ENCODE results near the gene PTCD1.
A peak's percentile ranks its signal among the peaks of the same experiment; 100 is the strongest.
"Not testable (repeated sequence)": the region's sequence is repeated elsewhere in the genome, so short reads cannot be mapped to it uniquely, and the experiment has no call there.

The PTCD1 gene

DNA sequence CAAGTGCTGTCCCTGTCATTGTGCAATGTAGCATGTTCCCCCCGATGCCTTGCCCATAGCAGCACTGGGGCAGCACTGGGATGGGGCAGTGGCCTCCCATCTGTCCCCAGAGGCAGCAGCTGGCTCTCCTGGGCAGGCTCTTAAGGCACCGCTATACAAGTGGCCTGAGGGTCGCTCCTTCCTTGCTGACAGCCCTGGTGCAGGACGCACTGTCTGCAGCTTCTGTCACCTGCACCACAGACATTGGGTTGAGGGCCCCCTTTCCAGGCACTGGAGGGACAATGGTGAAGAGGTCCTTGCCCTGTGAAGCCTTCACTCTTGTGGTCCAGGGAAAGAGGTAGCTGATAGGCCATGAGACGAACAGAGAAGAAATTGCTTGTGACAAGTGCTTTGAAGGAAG, 10.7 kb upstream of the PTCD1 start:
- no peak for DNase-seq

DNA sequence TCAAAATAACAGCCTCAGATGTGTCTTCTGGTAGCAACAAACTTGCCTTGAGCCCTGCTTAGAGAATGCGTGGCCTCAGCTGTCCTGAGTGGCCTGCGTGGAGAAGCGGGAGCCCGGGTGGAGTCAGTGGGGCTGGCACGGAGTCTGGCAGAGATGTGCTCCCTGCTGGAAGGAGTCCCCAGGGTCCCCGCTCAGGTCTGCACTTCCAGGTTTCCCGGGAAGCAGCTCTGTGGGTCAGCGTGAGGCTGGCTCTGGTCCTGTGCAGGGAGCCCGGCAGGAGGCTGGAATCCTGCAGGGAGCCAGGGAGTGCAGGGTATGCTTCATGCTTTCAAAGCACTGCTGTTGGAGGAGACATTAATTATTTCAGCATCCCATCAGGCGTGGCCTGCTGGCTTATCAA, 10.3 kb upstream of the PTCD1 start:
- DNase-seq: no peak

DNA sequence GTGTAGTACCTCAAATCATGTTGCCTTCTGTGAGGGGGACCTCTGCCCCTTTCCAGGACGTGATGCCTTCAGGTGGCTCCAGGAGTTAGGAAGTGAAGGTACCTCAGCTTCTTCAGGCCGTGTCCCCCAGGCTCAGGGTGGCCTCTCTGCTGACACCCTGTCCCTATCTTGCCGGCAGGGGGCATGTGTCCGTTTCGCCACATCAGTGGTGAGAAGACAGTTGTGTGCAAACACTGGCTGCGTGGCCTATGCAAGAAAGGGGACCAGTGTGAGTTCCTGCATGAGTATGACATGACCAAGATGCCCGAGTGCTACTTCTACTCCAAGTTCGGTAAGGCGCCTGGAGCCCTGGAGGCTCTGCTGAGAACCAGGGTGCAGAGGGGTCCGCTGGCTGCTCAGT, 9.3 kb upstream of the PTCD1 start:
- DNase-seq: no peak

DNA sequence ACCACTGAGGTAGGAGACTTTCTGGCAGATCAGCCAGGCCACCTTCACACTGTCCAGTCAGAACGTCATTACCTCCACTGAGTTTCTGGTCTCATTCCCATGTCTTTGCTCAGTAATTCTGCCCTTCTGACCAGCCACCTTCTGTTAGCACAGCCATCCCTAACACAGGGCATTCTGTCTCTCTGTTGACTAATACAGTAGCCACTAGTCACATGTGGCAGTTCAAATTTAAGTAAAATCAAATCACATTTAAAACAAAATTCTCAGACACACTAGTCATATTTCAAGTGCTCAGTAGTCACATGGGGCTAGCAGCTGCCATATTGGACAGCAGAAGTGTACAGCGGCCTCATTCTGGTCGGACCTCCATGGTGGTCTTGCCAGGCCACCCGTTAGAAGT, 7.5 kb upstream of the PTCD1 start:
- no peak for DNase-seq

DNA sequence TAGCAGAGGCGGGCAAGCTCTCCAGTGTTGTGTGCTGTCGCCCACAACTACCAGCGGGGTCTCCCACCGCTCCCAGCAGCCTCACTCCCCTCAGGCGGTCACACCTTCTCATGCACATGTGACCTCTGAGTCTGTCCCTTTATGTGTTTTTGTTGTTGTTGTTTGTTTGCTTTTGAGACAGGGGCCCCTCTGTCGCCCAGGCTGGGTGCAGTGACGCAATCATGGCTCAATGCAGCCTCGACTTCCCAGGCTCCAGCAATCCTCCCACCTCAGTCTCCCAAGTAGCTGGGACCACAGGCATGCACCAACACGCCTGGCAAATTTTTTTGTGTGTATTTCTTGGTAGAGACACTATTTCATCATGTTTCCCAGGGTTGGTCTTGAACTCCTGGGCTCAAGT, 1.6 kb upstream of the PTCD1 start:
- no peak for DNase-seq

DNA sequence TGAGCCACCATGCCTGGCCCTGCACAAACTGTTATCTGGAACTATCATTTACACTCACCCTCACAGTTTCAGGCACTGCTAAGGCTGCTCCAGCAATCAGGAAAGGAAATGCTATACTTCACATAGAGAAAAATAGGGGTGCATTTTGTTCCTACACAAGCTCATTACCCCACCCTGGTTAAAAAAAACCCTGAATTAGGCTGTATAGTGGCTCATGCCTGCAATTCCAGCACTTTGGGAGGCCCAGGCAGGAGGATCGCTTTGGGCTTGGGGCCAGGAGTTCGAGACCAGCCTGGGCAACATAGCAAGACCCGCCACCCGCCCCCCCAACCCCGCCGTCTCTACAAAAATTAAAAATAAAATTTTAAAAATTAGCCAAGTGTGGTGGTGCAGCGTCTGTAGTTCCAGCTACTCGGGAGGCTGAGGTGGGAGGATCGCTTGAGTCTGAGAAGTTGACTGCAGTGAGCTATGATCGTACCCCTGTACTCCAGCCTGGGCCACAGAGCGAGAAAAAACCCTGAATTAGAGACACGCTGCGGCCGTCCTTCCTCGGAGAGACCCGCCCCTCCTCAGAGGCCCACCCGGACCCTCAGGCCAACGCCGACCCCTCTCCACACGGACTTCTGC, 539 bp downstream of the PTCD1 start:
- DNase-seq: no peak

DNA sequence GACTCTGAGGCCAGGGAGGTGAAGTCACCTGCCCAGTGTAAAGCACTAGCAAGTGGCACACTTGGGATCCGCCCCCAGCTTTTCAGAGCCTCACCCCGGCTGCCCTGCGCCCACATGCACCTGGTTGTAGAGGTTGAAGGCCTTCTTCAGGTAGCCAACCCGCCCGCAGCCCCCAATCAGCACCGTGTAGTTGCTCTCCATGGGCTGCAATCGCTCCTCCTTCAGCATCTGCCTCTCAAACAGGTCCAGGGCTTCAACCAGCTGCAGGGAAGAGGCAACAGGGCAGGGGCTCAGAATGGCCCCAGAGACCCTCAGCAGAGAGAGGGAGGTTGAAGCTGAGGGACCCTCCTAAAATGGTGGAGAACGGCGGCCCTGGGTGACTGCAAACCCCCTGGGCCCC, 5.4 kb downstream of the PTCD1 start:
- DNase-seq: no peak

DNA sequence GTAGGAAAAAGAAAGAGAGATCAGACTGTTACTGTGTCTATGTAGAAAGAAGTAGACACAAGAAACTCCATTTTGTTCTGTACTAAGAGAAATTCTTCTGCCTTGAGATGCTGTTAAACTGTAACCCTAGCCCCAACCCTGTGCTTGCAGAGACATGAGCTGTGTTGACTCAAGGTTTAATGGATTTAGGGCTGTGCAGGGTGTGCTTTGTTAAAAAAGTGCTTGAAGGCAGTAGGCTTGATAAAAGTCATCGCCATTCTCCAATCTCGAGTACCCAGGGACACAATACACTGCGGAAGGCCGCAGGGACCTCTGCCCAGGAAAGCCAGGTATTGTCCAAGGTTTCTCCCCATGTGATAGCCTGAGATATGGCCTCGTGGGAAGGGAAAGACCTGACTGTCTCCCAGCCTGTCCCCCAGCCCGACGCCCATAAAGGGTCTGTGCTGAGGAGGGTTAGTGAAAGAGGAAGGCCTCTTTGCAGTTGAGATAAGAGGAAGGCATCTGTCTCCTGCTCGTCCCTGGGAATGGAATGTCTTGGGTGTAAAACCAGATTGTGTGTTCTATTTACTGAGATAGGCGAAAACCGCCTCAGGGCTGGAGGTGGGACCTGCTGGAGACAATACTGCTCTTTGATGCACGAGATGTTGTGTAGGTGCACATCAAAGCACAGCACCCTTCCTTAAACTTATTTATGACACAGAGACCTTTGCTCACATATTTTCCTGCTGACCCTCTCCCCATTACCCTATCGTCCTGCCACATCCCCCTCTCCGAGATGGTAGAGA, 6.7 kb downstream of the PTCD1 start:
- DNase-seq: not testable (repeated sequence)

DNA sequence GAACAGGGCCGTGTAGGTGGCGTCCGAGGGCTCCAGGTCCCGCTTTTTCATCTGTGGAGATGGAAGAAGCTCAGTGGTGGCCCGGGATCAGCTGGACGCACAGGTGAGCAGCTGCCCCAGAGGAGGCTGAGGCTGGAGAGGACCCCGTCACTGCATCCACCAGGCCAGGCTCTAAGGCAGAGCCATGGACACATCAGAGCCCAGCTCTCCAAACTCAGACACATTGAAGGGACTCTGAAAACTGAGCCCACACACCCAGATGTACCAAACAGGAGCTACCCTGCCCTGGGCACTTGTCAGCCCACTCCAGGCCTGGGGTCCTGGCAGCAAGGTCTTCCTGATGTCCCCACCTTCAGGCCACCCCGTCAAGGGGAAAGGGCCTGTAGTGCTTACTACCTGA, 8.8 kb downstream of the PTCD1 start:
- DNase-seq: no peak

DNA sequence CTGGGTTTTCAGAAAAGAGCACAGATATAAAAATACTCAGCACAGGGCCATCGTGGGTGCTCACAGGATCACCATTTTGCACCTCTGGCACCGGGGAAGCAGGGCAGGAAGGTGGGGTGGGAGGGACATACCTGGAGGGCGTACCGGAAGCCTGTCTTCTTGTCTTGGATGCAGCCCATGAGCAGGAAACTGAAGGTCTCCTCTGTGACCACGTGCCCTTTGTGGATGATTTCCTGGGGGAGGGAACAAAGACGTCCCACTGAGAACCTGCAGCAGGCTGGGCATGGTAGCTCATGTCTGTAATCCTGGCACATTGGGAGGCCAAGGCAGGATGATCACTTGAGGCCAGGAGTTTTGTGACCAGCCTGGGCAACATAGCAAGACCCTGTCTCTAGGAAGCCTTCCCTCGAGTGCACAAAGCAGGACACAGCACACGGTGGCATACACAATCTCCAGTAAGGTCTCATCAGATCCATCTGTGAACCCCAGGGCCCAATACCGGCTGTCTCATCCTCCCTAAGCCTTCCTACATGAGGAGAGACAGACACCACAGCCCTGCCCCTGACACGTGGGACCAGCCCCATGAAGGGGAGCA, 9.5 kb downstream of the PTCD1 start:
- DNase-seq: no peak

DNA sequence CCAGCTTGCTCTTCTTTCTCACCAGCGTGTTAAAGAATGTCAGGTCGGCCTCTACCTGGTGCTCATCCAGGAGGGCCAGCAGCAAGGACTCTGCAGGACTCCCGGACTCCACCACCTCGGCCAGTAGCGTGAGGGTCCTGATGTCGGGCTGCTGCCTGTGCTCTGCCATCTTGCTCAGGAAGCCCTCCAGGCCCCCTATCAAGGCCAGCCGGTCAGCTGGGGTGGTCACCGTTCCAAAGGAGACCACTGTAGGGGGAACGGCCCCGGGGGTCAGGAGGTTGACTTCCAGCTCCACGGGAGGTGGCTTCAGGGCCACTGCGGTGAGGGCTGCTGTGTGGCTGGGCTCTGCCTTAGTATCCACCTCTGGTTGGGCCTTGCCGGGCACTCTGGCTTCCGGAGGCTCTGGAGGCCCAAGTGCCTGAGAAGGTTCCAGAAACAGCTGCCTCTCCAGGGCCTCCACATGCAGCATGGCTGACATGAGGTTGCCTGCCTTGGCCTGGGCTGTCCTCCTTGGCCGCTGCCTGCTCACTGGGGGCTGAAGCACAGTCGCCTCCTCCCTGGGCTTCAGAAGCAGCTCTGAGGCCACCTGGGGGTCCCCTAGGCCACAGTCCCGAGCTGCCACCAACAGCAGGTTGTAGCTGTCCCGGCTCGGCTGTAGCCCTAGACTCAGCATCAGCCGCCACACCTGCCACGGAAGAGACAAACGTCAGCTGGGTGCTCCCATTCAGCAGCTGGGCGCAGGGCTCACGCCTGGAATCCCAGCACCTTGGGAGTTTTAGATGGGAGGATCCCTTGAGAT, 13.5 kb downstream of the PTCD1 start:
- DNase-seq: no peak

DNA sequence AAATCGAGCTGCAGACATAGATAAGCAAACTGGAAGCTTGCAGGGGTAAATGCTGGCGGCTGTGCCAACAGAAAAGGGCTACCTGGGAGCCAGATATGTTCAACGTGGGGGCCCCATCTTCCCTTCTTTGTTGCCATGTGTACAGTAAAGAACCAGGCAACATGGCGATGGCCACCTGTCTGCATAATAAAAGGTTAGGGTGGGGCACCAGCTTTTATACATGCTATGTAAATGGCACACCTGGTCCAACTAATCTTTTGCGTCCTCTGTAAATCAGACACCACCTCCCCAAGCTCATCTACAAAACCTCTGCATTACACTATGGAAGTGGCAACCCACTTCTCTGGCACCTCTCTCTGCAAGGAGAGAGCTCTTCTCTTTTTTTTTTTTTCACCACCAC, 16.0 kb downstream of the PTCD1 start:
- DNase-seq: peak; percentile 60

DNA sequence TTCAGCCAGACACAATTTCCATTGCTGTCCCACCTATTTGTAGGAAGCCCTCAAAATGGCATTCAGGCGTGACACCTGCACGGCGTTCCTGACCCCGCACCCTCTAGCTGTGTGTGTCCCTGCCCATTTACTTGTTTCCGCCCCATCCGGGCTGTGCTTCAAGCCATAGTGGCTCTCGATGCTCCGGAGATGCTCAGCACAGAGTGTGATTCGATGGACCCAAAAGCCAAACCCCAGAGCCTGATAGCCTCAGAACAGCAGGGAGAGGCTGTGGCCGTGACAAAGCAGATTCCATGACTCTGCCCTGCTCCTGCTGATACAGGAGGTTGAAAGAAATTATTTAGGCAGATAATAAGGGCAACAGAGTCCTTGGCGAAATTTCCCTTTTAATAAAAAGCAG, 16.4 kb downstream of the PTCD1 start:
- no peak for DNase-seq

DNA sequence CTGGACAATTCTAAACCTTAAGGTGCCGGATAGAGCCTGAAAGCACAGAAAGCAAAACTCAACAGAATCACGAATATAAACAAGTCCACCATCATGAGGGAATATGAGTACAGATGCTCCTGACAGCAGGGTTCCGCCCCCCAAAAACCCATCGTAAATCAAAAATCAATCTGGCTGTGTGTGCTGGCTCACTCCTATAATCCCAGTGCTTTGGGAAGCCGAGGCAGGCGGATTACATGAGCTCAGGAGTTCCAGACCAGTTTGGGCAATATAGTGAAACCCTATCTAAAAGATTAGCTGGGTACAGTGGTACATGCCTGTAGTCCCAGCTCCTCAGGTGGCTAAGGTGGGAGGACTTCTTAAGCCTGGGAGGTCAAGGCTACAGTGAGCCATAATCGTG, 17.6 kb downstream of the PTCD1 start:
- DNase-seq: no peak

DNA sequence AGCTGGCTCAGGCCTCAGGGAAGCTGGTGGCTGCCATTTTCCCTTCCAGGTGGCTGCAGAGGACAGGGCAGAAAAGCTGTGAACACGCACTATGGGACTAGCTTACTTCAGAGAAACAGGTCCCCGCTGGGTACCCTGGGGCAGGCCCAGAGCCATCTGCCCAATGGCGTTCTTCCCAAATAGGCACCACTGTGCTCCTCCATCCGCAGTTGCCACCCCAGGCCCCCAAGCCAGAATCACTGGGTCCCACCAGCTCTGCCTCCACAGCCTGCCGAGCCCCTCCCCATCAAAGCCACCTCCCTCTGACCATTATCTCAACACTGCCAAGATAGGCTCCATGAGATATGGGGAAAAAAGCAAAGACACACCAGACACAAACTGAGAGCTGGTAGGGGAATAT, 18.4 kb downstream of the PTCD1 start:
- no peak for DNase-seq

DNA sequence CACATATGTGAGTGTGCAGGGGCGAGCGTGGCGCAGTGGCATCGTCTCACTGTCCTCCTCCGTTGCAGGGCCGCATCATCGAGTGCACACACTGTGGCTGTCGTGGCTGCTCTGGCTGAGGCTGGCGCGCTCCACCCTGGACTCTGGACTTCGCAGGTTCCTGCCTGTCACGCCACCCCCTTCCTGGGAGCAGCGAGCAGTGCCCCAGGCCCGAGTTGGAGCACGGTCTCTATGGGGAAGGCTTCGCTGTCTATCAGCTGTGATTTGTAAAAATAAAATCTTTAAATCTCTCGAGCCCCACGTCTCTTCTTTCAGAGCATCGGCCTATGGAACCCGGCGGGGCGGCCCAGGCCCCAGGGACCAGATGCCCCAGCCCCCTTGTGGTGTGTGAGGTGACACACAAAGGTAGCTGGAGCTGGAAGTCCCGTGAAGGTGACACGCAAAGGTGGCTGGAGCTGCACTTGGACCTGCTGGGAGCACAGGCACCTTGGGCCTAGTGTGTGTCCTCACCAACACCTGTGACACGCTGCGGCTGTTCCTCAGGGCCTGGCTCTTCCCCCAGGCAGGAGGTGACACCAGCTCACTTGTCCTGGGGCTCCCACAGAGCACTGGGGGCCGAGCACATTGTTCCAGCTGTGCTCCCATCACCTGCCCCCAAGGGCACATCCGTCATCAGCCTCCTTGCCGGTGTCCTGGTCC, 19.1 kb downstream of the PTCD1 start:
- DNase-seq: no peak

DNA sequence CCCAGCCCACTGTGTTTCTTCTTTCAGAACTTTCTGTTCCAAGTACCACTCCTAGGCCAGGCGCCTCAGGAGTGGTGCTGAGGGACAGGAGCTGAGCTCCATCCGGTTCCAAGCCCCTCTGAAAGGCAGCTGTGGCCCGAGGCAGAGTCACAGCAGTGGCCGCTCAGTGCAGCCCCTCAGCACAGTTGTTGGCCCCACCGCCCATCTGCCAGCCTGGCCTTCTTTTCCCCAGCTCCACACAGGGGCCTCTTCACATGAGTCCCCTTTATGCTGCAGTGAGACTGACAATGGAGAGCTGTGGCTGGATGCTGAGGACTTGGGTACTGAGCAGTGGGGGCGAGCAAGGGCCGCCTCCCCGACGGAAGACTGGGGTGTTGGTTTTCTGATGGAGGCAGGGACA, 20.3 kb downstream of the PTCD1 start:
- no peak for DNase-seq

DNA sequence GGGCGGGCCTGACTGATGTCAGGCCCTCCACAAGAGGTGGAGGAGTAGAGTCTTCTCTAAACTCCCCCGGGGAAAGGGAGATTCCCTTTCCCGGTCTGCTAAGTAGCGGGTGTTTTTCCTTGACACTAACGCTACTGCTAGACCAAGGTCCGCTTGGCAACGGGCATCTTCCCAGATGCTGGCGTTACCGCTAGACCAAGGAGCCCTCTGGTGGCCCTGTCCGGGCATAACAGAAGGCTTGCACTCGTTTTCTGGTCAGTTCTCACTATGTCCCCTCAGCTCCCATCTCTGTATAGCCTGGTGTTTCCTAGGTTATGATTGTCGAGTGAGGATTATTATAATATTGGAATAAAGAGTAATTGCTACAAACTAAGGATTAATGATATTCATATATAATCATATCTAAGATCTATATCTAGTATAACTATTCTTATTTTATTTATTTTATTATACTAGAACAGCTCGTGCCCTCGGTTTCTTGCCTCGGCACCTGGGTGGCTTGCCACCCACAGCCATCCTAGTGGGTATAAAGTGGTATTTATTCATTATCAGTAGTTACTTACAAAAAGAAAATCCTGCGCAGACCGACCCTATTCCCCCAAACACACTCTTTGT, 23.0 kb downstream of the PTCD1 start:
- DNase-seq: not testable (repeated sequence)

DNA sequence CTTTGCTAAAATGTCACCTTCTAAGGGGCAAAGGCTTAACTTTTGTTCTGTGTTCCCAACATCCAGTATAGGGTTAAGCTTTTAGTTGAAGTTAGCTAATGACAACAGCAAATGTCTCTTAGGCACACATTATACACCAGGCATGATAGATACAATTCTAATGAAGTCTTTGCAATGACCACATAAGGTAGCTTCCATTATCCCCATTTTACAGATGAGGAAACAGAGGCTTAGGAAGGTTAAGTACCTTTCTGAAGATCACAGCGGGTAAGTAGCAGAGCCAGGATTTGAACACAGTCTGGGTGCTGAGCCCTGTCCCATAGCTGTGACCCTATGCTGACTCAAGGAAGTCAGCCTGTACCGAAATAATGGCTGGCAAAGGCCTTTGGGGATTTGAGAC, 28.0 kb downstream of the PTCD1 start:
- no peak for DNase-seq

DNA sequence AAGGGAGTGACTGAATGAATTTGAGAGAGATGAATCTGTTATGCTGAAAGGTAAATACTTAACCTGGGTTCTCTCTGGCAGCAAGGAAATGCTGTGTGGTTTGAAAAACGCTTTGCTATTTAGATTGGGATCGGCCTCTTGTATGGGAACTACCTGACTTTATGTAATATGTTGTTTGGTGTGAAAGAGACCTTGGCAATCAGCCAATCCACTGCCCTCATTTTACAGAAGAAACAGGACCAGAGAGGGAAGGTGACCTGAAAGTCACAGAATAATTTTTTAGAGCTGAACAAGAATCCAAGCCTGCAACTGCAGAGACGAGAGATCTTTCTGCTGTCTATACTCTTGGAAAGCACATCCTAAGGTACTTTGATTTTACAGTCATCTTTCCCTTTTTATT, 28.8 kb downstream of the PTCD1 start:
- DNase-seq: no peak

DNA sequence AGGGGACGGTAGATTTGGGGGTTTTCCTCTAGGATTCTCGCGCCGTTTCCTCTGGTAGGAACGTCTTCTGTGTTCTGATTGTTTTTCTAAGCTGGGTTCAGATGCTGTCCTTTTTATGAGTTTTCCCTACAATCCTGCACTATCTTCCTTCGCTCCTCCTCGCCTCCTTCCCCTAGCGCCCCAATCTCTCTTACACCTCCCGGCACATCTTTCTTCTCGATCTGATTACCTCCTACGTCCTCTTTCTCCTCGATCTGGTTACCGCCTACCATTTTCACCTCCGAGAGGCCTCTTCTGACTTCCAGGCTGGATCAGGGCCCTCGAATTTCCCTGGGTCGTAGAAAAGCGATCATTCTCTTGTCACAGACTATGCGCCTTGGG, 29.4 kb downstream of the PTCD1 start:
- no peak for DNase-seq

DNA sequence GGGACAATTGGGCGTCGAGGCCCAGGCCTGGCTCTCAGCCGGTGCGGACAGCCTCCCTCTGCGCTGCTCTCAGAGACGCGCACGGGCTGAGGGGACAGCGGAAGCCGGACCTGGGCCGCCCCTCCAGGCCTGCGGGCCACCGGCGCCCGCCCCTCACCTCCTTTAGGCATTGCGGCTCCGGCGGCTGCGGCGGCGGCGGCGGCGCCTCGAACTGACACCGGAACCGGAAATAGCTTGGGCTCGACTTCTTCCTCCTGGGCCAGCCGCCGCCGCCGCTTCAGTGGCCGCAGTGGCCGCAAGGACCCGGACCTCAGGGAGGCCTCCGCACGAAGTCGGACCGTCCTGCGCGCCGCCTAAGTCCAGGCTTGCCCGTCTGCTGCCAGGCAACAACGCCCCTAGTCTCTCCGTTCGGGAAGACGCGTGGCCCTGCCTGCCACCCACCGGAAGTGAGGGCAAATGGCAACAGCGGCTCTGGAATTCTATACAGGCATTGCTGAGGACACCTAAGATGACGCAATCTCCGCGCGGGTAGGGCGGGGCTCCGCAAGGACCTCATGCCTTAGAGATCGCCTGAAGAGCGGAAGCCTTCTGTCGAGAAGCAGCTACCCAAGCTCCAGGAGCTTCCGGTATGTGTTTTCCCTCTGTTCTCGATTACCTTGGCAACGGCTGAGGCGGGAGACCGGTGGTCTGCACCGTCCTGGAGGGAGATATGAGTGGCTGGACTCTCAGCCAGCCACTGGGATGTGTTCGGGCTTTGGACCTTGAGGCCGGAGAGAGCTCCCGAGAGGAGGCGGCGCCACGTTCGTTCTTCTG, 30.0 kb downstream of the PTCD1 start, which contains the start of the genes BUD31 and PDAP1:
Gene BUD31 (plus strand): TSS at position 591 of the 813 bp plus-strand sequence. CDS start 2,124 bp downstream, outside the sequence.
Gene PDAP1 (minus strand): TSS at position 219 of the 813 bp plus-strand sequence. CDS start 49 bp downstream, at position 170.
- DNase-seq: peak; percentile 94

All from NCI-H2171 treated with DMSO at 0.1 percent for 48 hours (cell line).